Hepatocyte (in vitro differentiated cells): Measurements from ENCODE around the gene PRRT1B.

Experiments
- EZH2 ChIP-seq: fragments of 200-600 bp; sonication (generic); IDR thresholded peaks from 2 replicates; pipeline ENCODE4 v1.6.1; 2016; ENCODE audit warnings: antibody characterized with exemption, mild to moderate bottlenecking, borderline replicate concordance
- TF ChIP-seq, protein P1 (sequence below): fragments of 200-600 bp; sonication (generic); IDR thresholded peaks from 2 replicates; pipeline ENCODE4 v1.5.1; 2016; ENCODE audit warnings: antibody characterized with exemption, mild to moderate bottlenecking; ENCODE audit not compliant: poor library complexity

DNA sequence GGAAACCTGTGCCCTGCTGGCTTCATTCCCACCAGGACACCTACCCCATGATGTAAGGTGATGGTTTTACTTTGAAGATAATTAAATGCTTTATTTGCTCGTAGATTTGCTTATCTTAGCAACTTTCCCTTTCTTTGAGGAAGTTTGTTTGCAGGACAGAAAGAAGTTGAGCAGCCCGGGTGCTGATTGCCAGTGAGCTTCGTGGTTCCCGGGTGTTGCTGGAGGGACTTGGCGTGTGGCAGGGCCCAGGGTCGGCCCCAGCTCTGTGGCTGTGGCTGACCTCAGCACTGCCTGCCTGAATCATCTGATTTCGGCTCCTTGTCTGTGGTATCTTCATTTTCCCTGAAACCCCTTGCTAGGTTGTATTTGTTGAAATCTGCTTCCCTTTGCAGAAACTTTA, 33.9 kb upstream of the PRRT1B start:
- TF ChIP-seq, protein P1, sequence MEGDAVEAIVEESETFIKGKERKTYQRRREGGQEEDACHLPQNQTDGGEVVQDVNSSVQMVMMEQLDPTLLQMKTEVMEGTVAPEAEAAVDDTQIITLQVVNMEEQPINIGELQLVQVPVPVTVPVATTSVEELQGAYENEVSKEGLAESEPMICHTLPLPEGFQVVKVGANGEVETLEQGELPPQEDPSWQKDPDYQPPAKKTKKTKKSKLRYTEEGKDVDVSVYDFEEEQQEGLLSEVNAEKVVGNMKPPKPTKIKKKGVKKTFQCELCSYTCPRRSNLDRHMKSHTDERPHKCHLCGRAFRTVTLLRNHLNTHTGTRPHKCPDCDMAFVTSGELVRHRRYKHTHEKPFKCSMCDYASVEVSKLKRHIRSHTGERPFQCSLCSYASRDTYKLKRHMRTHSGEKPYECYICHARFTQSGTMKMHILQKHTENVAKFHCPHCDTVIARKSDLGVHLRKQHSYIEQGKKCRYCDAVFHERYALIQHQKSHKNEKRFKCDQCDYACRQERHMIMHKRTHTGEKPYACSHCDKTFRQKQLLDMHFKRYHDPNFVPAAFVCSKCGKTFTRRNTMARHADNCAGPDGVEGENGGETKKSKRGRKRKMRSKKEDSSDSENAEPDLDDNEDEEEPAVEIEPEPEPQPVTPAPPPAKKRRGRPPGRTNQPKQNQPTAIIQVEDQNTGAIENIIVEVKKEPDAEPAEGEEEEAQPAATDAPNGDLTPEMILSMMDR: no peak
- no peak for TF ChIP-seq EZH2
